ENCODE data around the gene KIRREL3.

GRCh38 chr11:127044535-127044934, 44.0 kb upstream of the KIRREL3 start:
- TF ChIP-seq, protein P1, sequence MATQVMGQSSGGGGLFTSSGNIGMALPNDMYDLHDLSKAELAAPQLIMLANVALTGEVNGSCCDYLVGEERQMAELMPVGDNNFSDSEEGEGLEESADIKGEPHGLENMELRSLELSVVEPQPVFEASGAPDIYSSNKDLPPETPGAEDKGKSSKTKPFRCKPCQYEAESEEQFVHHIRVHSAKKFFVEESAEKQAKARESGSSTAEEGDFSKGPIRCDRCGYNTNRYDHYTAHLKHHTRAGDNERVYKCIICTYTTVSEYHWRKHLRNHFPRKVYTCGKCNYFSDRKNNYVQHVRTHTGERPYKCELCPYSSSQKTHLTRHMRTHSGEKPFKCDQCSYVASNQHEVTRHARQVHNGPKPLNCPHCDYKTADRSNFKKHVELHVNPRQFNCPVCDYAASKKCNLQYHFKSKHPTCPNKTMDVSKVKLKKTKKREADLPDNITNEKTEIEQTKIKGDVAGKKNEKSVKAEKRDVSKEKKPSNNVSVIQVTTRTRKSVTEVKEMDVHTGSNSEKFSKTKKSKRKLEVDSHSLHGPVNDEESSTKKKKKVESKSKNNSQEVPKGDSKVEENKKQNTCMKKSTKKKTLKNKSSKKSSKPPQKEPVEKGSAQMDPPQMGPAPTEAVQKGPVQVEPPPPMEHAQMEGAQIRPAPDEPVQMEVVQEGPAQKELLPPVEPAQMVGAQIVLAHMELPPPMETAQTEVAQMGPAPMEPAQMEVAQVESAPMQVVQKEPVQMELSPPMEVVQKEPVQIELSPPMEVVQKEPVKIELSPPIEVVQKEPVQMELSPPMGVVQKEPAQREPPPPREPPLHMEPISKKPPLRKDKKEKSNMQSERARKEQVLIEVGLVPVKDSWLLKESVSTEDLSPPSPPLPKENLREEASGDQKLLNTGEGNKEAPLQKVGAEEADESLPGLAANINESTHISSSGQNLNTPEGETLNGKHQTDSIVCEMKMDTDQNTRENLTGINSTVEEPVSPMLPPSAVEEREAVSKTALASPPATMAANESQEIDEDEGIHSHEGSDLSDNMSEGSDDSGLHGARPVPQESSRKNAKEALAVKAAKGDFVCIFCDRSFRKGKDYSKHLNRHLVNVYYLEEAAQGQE (IDR thresholded peaks at IDR 0.05; ENCODE audit: insufficient replicate concordance, low read depth): no peak
- TF ChIP-seq SPI1 (IDR thresholded peaks at IDR 0.05; ENCODE audit: borderline replicate concordance, low read depth): no peak
- TF ChIP-seq, protein P2, sequence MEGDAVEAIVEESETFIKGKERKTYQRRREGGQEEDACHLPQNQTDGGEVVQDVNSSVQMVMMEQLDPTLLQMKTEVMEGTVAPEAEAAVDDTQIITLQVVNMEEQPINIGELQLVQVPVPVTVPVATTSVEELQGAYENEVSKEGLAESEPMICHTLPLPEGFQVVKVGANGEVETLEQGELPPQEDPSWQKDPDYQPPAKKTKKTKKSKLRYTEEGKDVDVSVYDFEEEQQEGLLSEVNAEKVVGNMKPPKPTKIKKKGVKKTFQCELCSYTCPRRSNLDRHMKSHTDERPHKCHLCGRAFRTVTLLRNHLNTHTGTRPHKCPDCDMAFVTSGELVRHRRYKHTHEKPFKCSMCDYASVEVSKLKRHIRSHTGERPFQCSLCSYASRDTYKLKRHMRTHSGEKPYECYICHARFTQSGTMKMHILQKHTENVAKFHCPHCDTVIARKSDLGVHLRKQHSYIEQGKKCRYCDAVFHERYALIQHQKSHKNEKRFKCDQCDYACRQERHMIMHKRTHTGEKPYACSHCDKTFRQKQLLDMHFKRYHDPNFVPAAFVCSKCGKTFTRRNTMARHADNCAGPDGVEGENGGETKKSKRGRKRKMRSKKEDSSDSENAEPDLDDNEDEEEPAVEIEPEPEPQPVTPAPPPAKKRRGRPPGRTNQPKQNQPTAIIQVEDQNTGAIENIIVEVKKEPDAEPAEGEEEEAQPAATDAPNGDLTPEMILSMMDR (IDR thresholded peaks at IDR 0.05; ENCODE audit: insufficient read depth, low read length): no peak
- TF ChIP-seq POLR2AphosphoS5 (IDR thresholded peaks at IDR 0.05; ENCODE audit: low read depth): no peak
- no peak for TF ChIP-seq GABPA (IDR thresholded peaks at IDR 0.05; ENCODE audit: low read depth)

Data from HL-60 (cell line).